ENCODE results near the gene ZSCAN25.
"Not testable (repeated sequence)": the region's sequence is repeated elsewhere in the genome, so short reads cannot be mapped to it uniquely, and the experiment has no call there.

ZSCAN25 gene

DNA sequence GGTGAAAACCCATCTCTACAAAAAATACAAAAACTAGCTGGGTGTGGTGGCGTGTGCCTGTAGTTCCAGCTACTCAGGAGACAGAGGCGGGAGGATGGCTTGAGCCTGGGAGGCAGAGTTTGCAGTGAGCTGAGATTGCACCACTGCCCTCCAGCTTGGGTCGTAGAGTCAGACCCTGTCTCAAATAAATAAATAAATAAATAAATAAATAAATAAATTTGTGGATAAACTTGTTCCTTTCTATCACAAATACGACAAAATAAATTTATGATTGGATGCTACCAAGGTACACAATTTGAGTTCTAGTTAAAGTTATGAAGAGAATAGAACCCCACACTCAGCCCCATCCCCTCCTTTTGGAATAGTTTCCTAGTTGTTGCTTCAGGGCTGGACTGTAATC, 36.5 kb downstream of the ZSCAN25 start:
- H3K36me3 ChIP-seq (ENCODE audit: insufficient read depth, low read length): not testable (repeated sequence)

DNA sequence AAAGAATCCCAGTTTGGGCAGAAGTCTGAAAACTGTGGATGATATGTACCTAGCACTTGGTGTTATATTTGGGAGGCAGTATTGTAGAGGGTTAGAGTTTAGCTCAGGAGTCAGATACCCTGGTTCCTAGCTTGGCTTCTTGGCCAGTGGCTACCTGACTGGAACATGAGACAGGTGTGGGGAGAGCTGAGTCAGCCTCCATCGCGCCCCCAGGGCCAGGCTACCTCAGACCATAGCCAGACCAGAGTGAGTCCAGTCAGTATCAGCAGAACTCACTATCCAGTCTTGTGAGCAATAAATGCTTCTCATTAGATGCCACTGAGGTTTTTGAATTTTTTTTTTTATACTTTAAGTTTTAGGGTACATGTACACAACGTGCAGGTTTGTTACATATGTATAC, 37.0 kb downstream of the ZSCAN25 start:
- Histone ChIP-seq H3K36me3 (ENCODE audit: insufficient read depth, low read length) (no peaks in the 10 kb centered on the region), H3K4me2 (ENCODE audit: low read length) (no peak overlapping the region), H3K9ac (ENCODE audit: low read depth, low read length) (no peak overlapping the region), H3K4me1 (ENCODE audit: control insufficient read depth, insufficient read depth, low read length) (no peaks in the 10 kb centered on the region), H3K9me3 (replicated peaks; ENCODE audit: low read length) (no peaks in the 10 kb centered on the region), H3K4me3 (ENCODE audit: low read length) (no peak overlapping the region), H3K27me3 (ENCODE audit: control insufficient read depth, insufficient read depth, low read length) (no peaks in the 10 kb centered on the region)

More for the DNA sequence above, 36.5 kb downstream of the ZSCAN25 start:
- not testable (repeated sequence) for H3K4me2 ChIP-seq (ENCODE audit: low read length); H3K9me3 ChIP-seq (replicated peaks; ENCODE audit: low read length); H3K9ac ChIP-seq (ENCODE audit: low read depth, low read length); H3K4me1 ChIP-seq (ENCODE audit: control insufficient read depth, insufficient read depth, low read length); H3K4me3 ChIP-seq (ENCODE audit: low read length); H3K27me3 ChIP-seq (ENCODE audit: control insufficient read depth, insufficient read depth, low read length)

DNA sequence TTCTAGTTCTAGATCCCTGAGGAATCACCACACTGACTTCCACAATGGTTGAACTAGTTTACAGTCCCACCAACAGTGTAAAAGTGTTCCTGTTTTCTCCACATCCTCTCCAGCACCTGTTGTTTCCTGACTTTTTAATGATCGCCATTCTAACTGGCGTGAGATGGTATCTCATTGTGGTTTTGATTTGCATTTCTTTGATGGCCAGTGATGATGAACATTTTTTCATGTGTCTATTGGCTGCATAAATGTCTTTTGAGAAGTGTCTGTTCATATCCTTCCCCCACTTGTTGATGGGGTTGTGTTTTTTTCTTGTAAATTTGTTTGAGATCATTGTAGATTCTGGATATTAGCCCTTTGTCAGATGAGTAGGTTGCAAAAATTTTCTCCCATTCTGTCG, 37.9 kb downstream of the ZSCAN25 start:
- H3K9ac ChIP-seq (ENCODE audit: low read depth, low read length); H3K36me3 ChIP-seq (ENCODE audit: insufficient read depth, low read length); H3K4me3 ChIP-seq (ENCODE audit: low read length); H3K4me2 ChIP-seq (ENCODE audit: low read length); H3K27me3 ChIP-seq (ENCODE audit: control insufficient read depth, insufficient read depth, low read length); H3K9me3 ChIP-seq (replicated peaks; ENCODE audit: low read length); H3K4me1 ChIP-seq (ENCODE audit: control insufficient read depth, insufficient read depth, low read length): not testable (repeated sequence)

DNA sequence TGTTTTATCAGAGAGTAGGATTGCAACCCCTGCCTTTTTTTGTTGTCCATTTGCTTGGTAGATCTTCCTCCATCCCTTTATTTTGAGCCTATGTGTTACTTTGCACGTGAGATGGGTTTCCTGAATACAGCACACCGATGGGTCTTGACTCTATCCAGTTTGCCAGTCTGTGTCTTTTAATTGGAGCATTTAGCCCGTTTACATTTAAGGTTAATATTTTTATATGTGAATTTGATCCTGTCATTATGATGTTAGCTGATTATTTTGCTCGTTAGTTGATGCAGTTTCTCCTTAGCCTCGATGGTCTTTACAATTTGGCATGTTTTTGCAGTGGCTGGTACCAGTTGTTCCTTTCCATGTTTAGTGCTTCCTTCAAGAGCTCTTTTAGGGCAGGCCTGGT, 41.1 kb downstream of the ZSCAN25 start:
- H3K4me1 ChIP-seq (ENCODE audit: control insufficient read depth, insufficient read depth, low read length); H3K9ac ChIP-seq (ENCODE audit: low read depth, low read length); H3K9me3 ChIP-seq (replicated peaks; ENCODE audit: low read length); H3K36me3 ChIP-seq (ENCODE audit: insufficient read depth, low read length); H3K4me2 ChIP-seq (ENCODE audit: low read length); H3K27me3 ChIP-seq (ENCODE audit: control insufficient read depth, insufficient read depth, low read length); H3K4me3 ChIP-seq (ENCODE audit: low read length): not testable (repeated sequence)

DNA sequence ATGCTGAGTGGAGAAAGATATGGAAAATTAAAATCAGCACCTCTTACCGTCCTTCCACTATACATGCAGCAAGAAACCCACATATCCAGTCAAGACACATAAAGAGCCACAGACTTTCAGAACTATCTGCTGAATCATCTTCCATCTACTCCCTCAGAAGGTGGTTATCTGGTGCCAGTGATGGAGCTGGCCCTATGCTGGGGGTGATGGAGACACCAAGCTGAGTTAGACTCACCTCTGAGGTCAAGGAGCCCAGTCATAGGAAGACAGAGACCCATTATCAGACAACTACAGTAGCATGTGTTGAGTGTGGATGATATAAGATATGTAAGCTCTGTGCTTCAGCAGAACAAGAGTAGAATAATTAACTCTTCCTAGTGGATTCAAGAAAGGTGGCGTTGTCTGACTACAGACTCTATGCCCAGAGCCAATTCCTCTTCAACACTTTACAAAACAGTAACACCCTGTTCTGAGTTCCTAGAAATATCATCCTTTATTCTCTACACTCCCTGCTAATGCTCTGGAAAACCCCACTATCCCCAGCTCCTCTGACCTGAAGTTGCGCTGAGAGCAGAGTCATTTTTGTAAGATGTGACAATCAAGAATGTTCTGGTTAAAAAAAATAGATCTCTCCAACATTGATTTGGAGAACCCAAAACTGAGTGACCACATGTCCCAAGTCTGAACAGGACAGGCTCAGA, 48.7 kb downstream of the ZSCAN25 start:
- no peaks in the 10 kb centered on the region for H3K27me3 ChIP-seq (ENCODE audit: control insufficient read depth, insufficient read depth, low read length)

DNA sequence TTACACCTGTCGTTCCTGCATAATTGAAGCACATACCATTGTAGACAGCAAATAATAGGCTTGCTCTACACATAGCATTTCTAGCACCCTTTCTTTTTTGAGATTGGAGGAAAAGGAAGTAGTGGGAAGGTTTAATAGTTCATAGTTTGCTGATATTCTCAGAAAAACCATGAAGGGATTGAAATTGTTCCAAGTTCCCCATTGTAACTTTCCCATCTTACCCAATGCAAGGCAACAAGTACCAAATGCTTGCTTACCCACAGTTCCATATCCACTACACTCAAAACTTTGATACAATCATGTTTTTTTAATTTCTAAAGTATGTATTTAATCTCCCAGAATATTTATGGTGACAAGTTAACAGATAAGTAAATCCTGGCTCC, 49.3 kb downstream of the ZSCAN25 start:
- H3K9me3 ChIP-seq (replicated peaks; ENCODE audit: low read length): no peaks in the 10 kb centered on the region
- no peaks in the 10 kb centered on the region for H3K4me1 ChIP-seq (ENCODE audit: control insufficient read depth, insufficient read depth, low read length)
- H3K27me3 ChIP-seq (ENCODE audit: control insufficient read depth, insufficient read depth, low read length): no peaks in the 10 kb centered on the region
- no peak overlapping the region for H3K4me2 ChIP-seq (ENCODE audit: low read length)
- H3K9ac ChIP-seq (ENCODE audit: low read depth, low read length): no peak overlapping the region
- H3K36me3 ChIP-seq (ENCODE audit: insufficient read depth, low read length): no peaks in the 10 kb centered on the region
- H3K4me3 ChIP-seq (ENCODE audit: low read length): no peak overlapping the region

More for the DNA sequence above, 48.7 kb downstream of the ZSCAN25 start:
- Histone ChIP-seq H3K4me1 (ENCODE audit: control insufficient read depth, insufficient read depth, low read length) (no peaks in the 10 kb centered on the region), H3K4me2 (ENCODE audit: low read length) (no peak overlapping the region), H3K9me3 (replicated peaks; ENCODE audit: low read length) (no peaks in the 10 kb centered on the region), H3K4me3 (ENCODE audit: low read length) (no peak overlapping the region), H3K9ac (ENCODE audit: low read depth, low read length) (no peak overlapping the region), H3K36me3 (ENCODE audit: insufficient read depth, low read length) (no peaks in the 10 kb centered on the region)

DNA sequence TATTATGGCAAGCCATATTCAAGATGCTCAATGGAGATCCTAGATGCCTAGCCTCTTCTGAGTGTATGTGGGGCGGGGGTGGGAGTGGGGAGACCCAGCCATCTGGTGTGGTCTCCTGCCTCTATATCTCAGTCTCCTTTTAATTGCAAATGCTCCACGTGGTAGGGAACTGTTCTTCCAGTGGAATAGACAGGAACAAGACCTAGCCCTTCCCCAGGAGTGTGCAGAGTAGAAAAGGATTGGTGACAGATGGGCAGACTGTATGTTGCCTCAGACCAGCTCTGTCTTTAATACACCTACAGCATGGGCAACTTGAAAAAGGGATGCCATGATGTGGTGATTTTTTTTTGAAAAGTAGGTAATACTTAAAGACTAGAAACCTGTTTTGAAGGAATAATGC, 50.4 kb downstream of the ZSCAN25 start:
- Histone ChIP-seq H3K9me3 (replicated peaks; ENCODE audit: low read length) (no peaks in the 10 kb centered on the region), H3K36me3 (ENCODE audit: insufficient read depth, low read length) (no peaks in the 10 kb centered on the region), H3K9ac (ENCODE audit: low read depth, low read length) (no peak overlapping the region), H3K4me1 (ENCODE audit: control insufficient read depth, insufficient read depth, low read length) (no peaks in the 10 kb centered on the region), H3K4me2 (ENCODE audit: low read length) (no peak overlapping the region), H3K4me3 (ENCODE audit: low read length) (no peak overlapping the region), H3K27me3 (ENCODE audit: control insufficient read depth, insufficient read depth, low read length) (no peaks in the 10 kb centered on the region)

DNA sequence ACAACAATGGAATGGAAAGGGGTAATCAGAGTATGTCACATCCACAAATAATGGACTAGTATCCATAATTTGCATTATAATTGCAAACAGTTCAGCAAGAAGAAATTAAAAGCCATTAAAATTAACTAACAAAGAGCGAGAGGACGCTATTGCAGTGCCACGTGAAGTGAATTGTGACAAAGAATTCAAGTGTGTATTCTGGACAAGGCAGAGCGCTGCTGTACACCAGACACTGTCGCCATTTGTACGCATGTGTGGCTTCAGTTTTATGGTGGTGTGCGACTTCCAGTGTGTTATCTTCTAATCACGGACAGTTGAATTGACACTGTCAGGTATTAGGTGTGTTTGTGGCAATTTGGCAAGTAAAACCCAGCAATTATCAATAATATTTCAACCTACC, 51.8 kb downstream of the ZSCAN25 start:
- H3K9me3 ChIP-seq (replicated peaks; ENCODE audit: low read length): no peaks in the 10 kb centered on the region
- H3K9ac ChIP-seq (ENCODE audit: low read depth, low read length): no peak overlapping the region
- no peak overlapping the region for H3K4me2 ChIP-seq (ENCODE audit: low read length)
- H3K36me3 ChIP-seq (ENCODE audit: insufficient read depth, low read length): no peaks in the 10 kb centered on the region
- H3K27me3 ChIP-seq (ENCODE audit: control insufficient read depth, insufficient read depth, low read length): no peaks in the 10 kb centered on the region
- H3K4me3 ChIP-seq (ENCODE audit: low read length): no peak overlapping the region
- H3K4me1 ChIP-seq (ENCODE audit: control insufficient read depth, insufficient read depth, low read length): no peaks in the 10 kb centered on the region

DNA sequence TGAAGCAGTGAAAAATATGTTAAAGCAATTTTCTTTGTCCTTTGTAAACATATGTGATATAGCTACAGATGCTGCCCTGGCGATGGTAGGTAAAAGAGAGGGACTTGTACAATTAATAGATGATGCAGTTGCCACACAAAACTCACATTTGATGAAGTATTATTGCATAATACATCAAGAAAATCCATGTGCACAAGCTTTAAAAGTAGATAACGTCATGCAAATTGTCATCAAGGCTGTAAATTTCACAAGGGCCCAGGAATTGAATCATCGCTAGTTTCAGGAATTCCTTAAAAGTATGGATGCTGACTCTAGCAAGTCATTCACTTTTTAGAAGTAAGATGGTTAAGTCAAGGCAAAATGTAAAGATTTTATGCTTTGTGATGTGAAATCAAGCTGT, 53.0 kb downstream of the ZSCAN25 start:
- H3K36me3 ChIP-seq (ENCODE audit: insufficient read depth, low read length): no peaks in the 10 kb centered on the region
- no peaks in the 10 kb centered on the region for H3K9me3 ChIP-seq (replicated peaks; ENCODE audit: low read length)
- H3K4me2 ChIP-seq (ENCODE audit: low read length): no peak overlapping the region
- no peaks in the 10 kb centered on the region for H3K27me3 ChIP-seq (ENCODE audit: control insufficient read depth, insufficient read depth, low read length)
- H3K4me1 ChIP-seq (ENCODE audit: control insufficient read depth, insufficient read depth, low read length): no peaks in the 10 kb centered on the region
- no peak overlapping the region for H3K9ac ChIP-seq (ENCODE audit: low read depth, low read length)
- no peak overlapping the region for H3K4me3 ChIP-seq (ENCODE audit: low read length)

DNA sequence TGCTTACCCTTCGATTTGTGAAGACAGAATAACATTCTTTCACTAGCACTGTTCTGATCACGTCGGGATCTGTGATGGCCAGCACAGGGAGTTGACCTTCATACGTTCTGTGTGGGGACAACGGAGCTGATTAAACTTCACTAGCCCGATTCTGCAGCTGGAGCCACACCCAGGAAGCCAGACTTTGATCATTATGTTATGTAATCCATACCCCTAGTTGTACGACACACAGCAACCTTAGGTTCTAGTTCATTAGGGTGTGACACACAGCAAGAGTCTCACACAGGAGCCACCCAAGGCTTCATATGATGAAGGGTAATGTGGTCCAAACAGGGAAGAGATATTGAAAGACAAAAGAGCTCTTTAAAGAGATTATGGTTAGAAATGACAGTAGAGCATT, 55.8 kb downstream of the ZSCAN25 start:
- Histone ChIP-seq H3K4me1 (ENCODE audit: control insufficient read depth, insufficient read depth, low read length) (no peaks in the 10 kb centered on the region), H3K4me3 (ENCODE audit: low read length) (no peak overlapping the region), H3K9ac (ENCODE audit: low read depth, low read length) (no peak overlapping the region), H3K4me2 (ENCODE audit: low read length) (no peak overlapping the region), H3K9me3 (replicated peaks; ENCODE audit: low read length) (no peaks in the 10 kb centered on the region), H3K36me3 (ENCODE audit: insufficient read depth, low read length) (no peaks in the 10 kb centered on the region), H3K27me3 (ENCODE audit: control insufficient read depth, insufficient read depth, low read length) (peaks cover 10% of the 10 kb centered on the region)

DNA sequence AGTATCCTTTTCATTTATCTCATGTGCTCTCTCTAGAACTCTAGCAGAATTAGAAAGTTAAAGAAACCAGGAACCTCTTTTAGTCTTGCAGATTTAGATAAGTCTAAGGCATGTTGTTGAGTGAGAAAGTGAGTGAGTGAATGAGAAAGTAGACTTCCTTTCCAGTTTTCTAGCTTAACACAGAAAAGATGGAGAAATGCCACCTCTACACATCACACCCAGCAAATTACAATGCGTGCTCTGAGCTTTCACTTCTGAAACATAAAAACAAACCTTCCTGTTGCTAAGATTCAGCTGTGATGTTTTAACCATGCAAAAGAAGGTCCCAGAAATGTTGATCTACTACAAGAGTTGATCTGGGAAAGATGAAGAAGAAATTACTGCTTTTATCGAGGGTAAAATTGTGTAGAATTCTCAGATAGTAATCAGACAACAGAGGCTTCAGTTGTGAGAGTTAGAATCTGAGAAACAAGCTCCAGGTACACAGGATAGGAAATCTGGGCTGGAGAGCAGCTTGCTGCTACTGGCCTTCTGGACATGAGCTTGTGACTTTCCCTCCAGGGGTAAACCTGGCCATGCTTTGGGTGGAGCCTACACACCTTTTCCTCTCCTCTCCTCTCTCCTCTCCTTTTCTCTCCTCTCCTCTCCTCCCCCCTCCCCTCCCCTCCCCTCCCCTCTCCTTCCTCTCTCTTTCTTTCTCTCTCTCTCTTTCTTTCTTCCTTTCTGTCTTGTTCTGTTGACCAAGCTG, 58.4 kb downstream of the ZSCAN25 start:
- no peaks in the 10 kb centered on the region for H3K4me1 ChIP-seq (ENCODE audit: control insufficient read depth, insufficient read depth, low read length)
- H3K4me2 ChIP-seq (ENCODE audit: low read length): no peak overlapping the region
- H3K36me3 ChIP-seq (ENCODE audit: insufficient read depth, low read length): no peaks in the 10 kb centered on the region

More for the DNA sequence above, 58.4 kb downstream of the ZSCAN25 start:
- no peak overlapping the region for H3K9ac ChIP-seq (ENCODE audit: low read depth, low read length)
- H3K27me3 ChIP-seq (ENCODE audit: control insufficient read depth, insufficient read depth, low read length): peaks cover 13% of the 10 kb centered on the region
- H3K9me3 ChIP-seq (replicated peaks; ENCODE audit: low read length): no peaks in the 10 kb centered on the region
- H3K4me3 ChIP-seq (ENCODE audit: low read length): no peak overlapping the region

All from skeletal muscle satellite cell (primary cell).